ENCODE results near the gene CNOT6. TPM values are rescaled to one million over a fixed set of nuclear protein-coding genes. Genes with fewer than 3 reads are reported as not detected.

The CNOT6 gene
- total RNA-seq, 8 experiments from 2014 or later = 7.4 to 29.4 (median 20.2) TPM

DNA sequence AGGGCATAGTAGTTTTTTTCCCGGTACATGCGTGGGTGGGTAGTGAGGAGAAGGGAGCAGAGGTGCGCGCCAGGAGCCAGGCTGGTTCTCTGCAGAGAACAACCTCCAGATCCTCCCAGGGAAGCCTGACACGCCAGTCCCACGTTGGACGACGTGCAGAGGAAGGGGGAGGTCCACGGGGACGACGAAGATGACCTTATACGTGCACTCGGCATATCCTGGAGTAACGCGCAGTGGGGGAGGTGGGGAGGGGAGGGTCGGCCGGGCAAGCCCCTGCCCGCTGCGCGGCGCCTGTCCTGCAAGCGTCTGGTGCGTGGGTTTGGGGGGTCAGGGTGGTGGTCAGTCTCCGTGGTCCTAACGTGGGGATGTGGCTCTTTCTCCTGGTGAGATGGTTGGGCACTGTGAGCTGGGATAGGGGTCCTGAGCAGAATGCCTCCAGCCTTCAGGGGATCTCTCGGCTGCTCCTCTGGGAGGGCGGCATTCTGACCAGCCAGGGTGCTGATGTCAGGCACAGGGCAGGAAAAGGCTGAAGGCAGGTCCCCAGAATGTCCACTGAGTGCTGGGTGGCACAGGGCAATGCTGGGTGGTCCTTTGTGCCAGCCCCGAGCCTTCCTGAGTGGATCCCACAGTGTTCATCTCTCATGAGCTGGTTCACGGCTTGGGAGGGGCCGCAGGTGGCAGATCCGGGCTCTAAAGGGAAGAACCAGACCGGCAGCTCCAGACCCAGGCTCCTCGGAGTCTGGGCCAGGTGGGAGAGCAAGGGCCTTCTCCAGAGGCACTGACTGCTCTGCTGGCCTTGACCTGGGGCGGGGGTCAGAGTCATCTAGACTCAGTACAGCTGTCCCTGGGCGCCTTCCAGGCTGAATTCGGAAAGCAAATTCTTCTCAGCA lies 107.7 kb downstream of the CNOT6 start:
- H3K27ac ChIP-seq = no peak overlapping the region
- H3K4me1 ChIP-seq (replicated peaks in 1 of 2) = no peaks in the 10 kb centered on the region
- ATAC-seq (replicated peaks in 6 of 8) = no peak
- 47 to 100% (median 86%) methylated on average over 1 to 9 of the region's 36 CpGs; no CpG with 5 or more reads in 5 of the 10 experiments for WGBS, 10 experiments
- in situ Hi-C loops (cut with MboI; ENCODE audit: low pct_unique_long_range_greater_than_20kb in 2 of 9, low sequenced_read_pairs in 9 of 9, unreplicated experiment in 9 of 9) = no loop called here
- H3K4me3 ChIP-seq = no peak overlapping the region

DNA sequence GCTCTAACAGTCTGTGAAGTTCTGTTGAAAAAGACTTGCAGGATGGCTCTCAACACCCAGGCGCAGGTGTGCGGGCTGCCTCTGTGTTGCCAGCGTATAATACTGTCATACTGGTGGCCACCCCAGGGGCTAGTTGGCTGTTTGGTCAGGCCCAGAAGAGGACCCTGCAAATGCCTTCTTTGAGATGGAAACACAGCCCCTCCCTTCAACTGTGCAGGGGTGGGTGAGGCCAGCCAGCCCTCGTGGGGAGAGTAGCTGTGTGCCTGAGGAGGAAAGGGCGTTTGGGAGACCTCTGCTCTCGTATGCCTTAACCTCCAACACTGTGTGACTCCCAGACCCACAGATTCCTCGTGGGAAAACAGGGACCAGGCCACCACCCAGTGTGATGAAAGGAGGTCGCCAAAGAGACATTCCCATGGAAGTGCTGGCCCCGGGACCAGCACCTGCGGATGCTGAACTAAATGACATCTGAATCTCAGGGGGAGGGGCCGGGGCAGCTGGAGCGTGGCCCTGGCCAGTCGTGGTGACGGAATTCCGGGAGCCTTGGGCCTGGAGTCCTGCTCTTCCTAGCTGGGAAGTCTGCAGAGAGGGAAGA lies 108.4 kb downstream of the CNOT6 start:
- no peak overlapping the region for H3K27ac ChIP-seq
- 0 to 100% (median 47%) methylated on average over 1 to 5 of the region's 15 CpGs; no CpG with 5 or more reads in 4 of the 10 experiments for WGBS, 10 experiments
- no peak overlapping the region for H3K4me3 ChIP-seq
- no peak for ATAC-seq (replicated peaks in 6 of 8)
- no peaks in the 10 kb centered on the region for H3K4me1 ChIP-seq (replicated peaks in 1 of 2)
- in situ Hi-C loops (cut with MboI; ENCODE audit: low pct_unique_long_range_greater_than_20kb in 2 of 9, low sequenced_read_pairs in 9 of 9, unreplicated experiment in 9 of 9) = no loop called here

DNA sequence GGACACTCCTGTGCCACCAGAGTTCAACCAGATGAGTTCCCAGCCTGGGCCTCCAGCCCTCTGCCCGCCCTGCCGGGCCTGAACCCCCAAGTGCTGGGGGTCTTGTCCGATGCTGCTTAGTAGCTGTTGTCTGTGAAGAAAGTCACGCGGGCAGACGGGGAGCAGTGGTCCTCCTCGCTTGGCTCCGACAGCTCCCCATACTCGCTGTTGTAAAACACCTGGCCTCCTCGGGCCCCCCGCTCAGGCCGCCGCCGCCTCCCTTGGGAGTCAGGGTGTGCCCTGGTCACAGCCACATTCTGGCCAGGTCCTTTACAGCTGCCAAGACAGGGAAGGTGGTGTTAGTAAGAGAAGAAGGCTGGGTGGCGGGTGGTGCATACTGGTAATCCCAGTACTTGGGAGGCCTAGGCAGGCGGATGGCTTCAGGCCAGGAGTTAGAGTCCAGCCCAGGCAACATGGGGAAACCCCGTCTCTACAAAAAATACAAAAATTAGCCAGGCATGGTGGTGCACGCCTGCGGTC lies 109.0 kb downstream of the CNOT6 start:
- Histone ChIP-seq H3K4me1 (replicated peaks in 1 of 2) (peaks cover 4 to 5% of the 10 kb centered on the region in 2 donors), H3K4me3 (no peak overlapping the region), H3K27ac (no peak overlapping the region)
- WGBS, 10 experiments = 60 to 100% (median 89%) methylated on average over 1 to 9 of the region's 19 CpGs; no CpG with 5 or more reads in 4 of the 10 experiments
- no peak for ATAC-seq (replicated peaks in 6 of 8)
- in situ Hi-C loops (cut with MboI; ENCODE audit: low pct_unique_long_range_greater_than_20kb in 2 of 9, low sequenced_read_pairs in 9 of 9, unreplicated experiment in 9 of 9) = no loop called here

DNA sequence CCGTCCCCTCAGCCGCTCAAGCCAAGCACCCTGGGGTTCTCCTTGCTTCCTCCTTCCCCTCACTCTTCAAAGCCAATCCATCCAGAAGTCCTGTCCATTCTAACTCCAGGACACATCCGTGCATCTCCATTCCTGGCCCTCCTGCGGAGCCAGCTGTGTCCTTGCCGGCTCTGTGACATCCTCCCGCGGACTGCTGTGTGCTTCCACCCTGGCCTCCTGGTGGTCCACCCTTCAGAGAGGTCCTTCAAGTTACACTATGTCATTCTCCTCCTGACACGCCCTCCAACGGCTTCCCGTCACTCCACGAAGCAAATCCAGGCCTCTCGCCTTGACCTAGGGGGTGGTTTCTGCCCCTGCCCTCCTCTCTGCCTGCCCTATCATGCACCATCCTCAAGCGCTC lies 110.1 kb downstream of the CNOT6 start:
- H3K4me3 ChIP-seq = no peak overlapping the region
- no peak overlapping the region for H3K27ac ChIP-seq
- peaks cover 9 to 10% of the 10 kb centered on the region in 2 donors for H3K4me1 ChIP-seq (replicated peaks in 1 of 2)
- no peak for ATAC-seq (replicated peaks in 6 of 8)
- in situ Hi-C loops (cut with MboI; ENCODE audit: low pct_unique_long_range_greater_than_20kb in 2 of 9, low sequenced_read_pairs in 9 of 9, unreplicated experiment in 9 of 9) = no loop called here
- 49 to 100% (median 83%) methylated on average over 1 to 8 of the region's 13 CpGs; no CpG with 5 or more reads in 1 of the 10 experiments for WGBS, 10 experiments

DNA sequence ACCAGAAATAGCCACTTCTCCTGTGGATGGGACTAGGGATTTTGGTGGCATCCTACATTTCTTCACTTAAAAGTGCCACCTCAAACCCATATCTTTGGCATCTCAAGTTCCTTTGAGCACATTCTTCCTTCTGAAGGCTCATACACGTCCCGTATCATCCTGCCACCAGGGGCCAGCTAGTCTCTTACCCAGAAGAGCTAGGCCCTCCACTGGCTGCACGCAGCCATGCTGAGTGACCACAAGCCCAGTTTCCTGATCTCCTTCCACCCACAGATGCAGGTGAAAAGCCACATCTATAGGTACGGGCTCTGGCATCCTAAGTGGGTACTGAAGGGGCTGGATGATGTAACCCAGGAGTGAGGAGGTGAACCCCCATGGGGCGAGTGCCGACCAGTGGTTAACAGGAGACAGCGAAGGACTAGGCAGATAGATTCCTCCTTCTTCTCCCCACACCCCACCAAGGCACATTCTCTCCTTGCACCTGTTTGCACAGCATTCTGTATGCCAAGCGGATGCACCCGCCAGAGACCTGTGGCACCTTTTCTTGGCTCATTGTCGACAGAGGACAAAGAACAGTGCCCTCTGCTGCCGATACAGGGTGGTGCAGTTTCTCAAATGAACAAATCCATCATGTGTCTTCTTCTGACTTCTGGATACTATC lies 111.5 kb downstream of the CNOT6 start:
- WGBS, 10 experiments = 6 to 100% (median 64%) methylated on average over 1 to 8 of the region's 11 CpGs; no CpG with 5 or more reads in 2 of the 10 experiments
- no peak overlapping the region for H3K27ac ChIP-seq
- no peak overlapping the region for H3K4me3 ChIP-seq
- H3K4me1 ChIP-seq (replicated peaks in 1 of 2) = peaks cover 9 to 10% of the 10 kb centered on the region in 2 donors
- in situ Hi-C loops (cut with MboI; ENCODE audit: low pct_unique_long_range_greater_than_20kb in 2 of 9, low sequenced_read_pairs in 9 of 9, unreplicated experiment in 9 of 9) = no loop called here
- ATAC-seq (replicated peaks in 6 of 8) = peak in 3 of 8 experiments; percentile 54 to 74 (median 71)

DNA sequence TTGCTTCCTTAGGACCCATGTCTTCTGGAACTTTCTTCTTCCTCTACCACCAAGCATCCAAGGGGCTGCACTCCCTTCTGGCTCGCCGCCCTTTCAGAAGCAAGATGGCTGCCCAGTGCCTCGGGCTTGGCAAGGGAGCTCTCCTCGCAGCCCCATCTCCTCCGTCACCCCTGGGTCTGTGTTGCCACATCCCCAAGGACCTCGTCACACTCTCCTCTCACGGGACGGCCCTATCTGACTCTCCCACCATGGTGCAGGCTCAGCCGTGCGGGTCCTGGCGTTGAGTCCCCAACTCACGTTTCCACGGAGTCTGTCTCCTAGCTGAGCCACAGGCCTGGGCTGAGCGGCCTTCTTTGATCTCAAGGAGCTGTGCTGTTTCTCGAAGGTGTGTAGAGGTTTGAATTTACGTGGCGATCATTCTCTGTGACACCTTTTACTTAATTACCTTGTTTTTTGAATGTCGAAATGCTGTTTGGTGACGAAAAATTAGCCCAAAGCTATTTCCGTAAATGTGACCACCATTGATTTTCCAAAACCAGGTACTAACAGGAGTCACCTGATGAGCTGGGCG lies 112.1 kb downstream of the CNOT6 start:
- no peak overlapping the region for H3K27ac ChIP-seq
- H3K4me3 ChIP-seq = no peak overlapping the region
- peaks cover 9 to 10% of the 10 kb centered on the region in 2 donors for H3K4me1 ChIP-seq (replicated peaks in 1 of 2)
- ATAC-seq (replicated peaks in 6 of 8) = peak in 1 of 8 experiments; percentile 16
- in situ Hi-C loops (cut with MboI; ENCODE audit: low pct_unique_long_range_greater_than_20kb in 2 of 9, low sequenced_read_pairs in 9 of 9, unreplicated experiment in 9 of 9) = no loop called here
- WGBS, 10 experiments = 0 to 96% (median 90%) methylated on average over 1 to 15 of the region's 21 CpGs; no CpG with 5 or more reads in 1 of the 10 experiments

DNA sequence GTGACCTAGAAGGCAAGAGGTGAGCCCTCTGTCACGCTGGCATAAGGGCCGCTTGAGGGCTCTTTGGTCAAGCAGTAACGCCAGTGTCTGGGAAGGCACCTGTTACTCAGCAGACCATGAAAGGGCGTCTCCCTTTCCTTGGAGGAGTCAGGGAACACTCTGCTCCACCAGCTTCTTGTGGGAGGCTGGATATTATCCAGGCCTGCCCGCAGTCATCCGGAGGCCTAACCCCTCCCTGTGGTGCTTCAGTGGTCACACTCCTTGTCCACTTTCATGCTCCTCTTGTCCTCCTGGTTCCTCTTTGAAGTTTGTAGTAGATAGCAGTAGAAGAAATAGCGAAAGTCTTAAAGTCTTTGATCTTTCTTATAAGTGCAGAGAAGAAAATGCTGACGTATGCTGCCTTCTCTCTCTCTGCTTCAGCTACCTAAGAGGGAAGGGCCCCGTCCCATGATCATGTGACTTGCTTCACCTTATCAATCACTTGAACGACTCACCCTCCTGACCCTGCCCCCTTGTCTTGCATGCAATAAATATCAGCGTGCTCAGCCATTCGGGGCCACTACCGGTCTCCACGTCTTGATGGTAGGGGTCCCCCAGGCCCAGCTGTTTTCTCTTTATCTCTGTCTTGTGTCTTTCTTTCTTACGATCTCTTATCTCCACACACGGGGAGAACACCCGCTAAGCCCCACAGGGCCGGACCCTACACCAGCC lies 113.8 kb downstream of the CNOT6 start:
- peaks cover 9 to 10% of the 10 kb centered on the region in 2 donors for H3K4me1 ChIP-seq (replicated peaks in 1 of 2)
- peak overlapping the region in 1 of 2 donors; percentile 82 for H3K27ac ChIP-seq
- WGBS, 10 experiments = 26 to 100% (median 43%) methylated on average over 1 to 13 of the region's 18 CpGs; no CpG with 5 or more reads in 2 of the 10 experiments
- no peak overlapping the region for H3K4me3 ChIP-seq
- in situ Hi-C loops (cut with MboI; ENCODE audit: low pct_unique_long_range_greater_than_20kb in 2 of 9, low sequenced_read_pairs in 9 of 9, unreplicated experiment in 9 of 9) = no loop called here
- peak in 5 of 8 experiments; percentile 33 to 86 (median 69) for ATAC-seq (replicated peaks in 6 of 8)

DNA sequence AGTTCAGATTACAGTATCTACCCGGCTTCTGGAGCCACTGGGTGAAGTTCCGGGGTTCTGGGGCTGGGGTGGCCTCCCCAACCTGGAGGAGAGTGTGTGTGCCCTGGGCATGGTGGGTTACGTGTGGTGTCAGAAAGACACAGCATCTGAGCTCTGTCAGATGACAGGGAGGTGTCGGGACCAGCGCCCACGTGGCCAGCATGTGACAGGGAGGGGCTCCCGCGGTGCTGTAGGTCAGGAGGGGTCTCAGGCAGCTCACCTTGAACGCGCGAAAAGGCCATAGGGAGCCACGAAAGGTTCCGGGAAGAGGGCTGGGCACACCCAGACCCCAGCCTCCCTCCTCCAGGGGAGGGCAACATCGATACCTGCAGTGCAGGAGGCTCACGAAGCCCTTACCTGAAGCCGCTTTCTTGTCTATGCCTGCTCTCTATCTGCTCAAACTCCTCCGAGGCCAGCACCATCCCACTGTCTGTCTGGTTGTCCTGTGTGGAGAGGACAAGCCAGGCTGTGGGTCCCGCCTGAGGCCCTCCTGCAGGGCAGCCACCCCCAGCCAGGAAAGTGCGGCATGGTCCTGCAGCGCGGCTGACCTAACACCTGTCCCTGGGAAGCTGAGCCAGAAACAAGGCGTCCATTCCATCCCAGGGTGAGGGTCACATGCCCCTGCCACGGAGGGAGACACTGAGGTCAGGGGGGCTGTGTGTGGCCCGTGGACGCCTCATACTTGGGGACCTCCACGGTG lies 114.6 kb downstream of the CNOT6 start:
- H3K4me1 ChIP-seq (replicated peaks in 1 of 2) = peaks cover 9 to 10% of the 10 kb centered on the region in 2 donors
- in situ Hi-C loops (cut with MboI; ENCODE audit: low pct_unique_long_range_greater_than_20kb in 2 of 9, low sequenced_read_pairs in 9 of 9, unreplicated experiment in 9 of 9) = no loop called here
- WGBS, 10 experiments = 33 to 100% (median 95%) methylated on average over 1 to 13 of the region's 26 CpGs; no CpG with 5 or more reads in 4 of the 10 experiments
- peak overlapping the region in 1 of 2 donors; percentile 82 for H3K27ac ChIP-seq
- ATAC-seq (replicated peaks in 6 of 8) = peak in 5 of 8 experiments; percentile 13 to 52 (median 20)
- H3K4me3 ChIP-seq = no peak overlapping the region

DNA sequence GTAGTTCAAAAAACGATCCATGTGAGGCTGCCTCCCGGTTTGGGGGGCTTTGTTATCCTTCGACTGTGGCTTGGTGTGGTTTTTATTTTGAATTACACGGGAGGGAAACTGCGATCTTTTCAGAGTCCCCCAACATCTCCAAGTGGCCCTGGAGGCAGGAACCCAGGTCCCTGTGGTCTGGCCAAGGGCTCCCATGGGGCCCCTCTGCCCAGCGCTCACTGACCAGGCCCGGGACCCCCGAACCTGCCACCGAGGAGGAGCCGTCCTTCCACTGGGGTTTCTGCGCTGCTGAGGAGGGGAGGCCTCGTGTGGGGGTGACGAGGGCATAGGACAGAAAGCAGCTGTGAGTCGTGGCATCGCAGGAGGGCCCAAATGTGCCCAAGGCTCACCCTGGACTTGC lies 115.2 kb downstream of the CNOT6 start:
- Histone ChIP-seq H3K27ac (no peak overlapping the region), H3K4me1 (replicated peaks in 1 of 2) (peaks cover 9 to 10% of the 10 kb centered on the region in 2 donors), H3K4me3 (no peak overlapping the region)
- in situ Hi-C loops (cut with MboI; ENCODE audit: low pct_unique_long_range_greater_than_20kb in 2 of 9, low sequenced_read_pairs in 9 of 9, unreplicated experiment in 9 of 9) = no loop called here
- WGBS, 10 experiments = 60 to 100% (median 77%) methylated on average over 1 to 6 of the region's 15 CpGs; no CpG with 5 or more reads in 6 of the 10 experiments
- no peak for ATAC-seq (replicated peaks in 6 of 8)

DNA sequence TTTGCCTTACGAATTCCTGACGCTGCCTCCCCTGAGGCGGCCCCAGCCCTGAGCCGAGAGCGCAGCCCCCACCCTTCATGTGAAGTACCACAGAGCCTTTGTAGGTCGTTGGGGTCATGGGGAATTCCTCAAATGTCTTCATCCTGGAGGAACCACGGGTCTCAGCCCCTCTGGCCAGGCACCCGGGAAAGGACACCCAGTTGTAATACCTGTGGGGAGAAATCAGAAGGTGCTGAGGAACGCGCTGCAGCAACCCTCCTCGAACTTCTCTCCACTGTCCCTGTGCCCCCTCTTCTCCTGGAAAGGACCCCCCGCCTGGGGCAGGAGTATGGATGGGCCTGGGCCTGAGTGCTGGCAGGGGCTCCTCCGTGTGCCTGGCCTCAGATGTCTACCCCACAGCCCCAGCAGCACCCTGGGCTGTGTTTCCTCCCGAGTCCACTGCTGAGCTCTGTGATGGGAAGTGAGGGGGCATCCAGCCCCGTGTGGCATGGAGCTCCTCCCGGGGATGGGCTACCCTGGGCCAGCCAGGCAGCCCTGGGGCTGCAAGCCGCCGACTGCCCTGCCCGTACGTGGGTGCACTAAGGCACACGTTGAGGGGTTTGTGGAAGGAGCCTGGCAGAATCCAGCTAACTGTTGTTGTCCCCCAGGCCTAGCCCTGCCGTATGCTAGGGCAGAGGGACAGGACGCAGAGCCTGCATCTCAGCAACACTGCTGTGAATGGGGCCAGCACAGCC lies 115.8 kb downstream of the CNOT6 start:
- in situ Hi-C loops (cut with MboI; ENCODE audit: low pct_unique_long_range_greater_than_20kb in 2 of 9, low sequenced_read_pairs in 9 of 9, unreplicated experiment in 9 of 9) = no loop called here
- no peak overlapping the region for H3K27ac ChIP-seq
- ATAC-seq (replicated peaks in 6 of 8) = no peak
- 34 to 100% (median 43%) methylated on average over 1 to 5 of the region's 23 CpGs; no CpG with 5 or more reads in 5 of the 10 experiments for WGBS, 10 experiments
- H3K4me3 ChIP-seq = no peak overlapping the region
- peaks cover 9 to 10% of the 10 kb centered on the region in 2 donors for H3K4me1 ChIP-seq (replicated peaks in 1 of 2)

Data from motor neuron (in vitro differentiated cells).